Kidney (tissue), 22 donors: ENCODE measurements around the gene CADPS2. TPM values are rescaled to one million over a fixed set of nuclear protein-coding genes. Genes with fewer than 3 reads are reported as not detected.

Experiments used
- DNase-seq, 5 donors: peaks; one replicate each; pipeline ENCODE4 v3.0.0-alpha.2; 2013 to 2020
- FAIRE-seq: peaks from 2 replicates; lab custom pipeline; 2012; peaks lifted over from hg19 to GRCh38; lab: Jason Lieb, UNC
- H3K27ac ChIP-seq, 2 donors: one replicate each; pipeline ENCODE4 v1.7.0; 2013; ENCODE audit warnings: low read depth in 2 of 2, low read length in 2 of 2, inconsistent platforms in 1 of 2
- H3K27me3 ChIP-seq: one replicate; pipeline ENCODE4 v1.7.1; 2013; ENCODE audit warnings: low read length, inconsistent platforms; ENCODE audit not compliant: control insufficient read depth, insufficient read depth
- H3K36me3 ChIP-seq, 3 donors: one replicate each; pipeline versions ENCODE4 v1.7.0 to v1.7.1; 2013; ENCODE audit warnings: low read length in 3 of 3, control low read depth in 1 of 3, inconsistent platforms in 1 of 3; ENCODE audit not compliant: insufficient read depth in 3 of 3, control insufficient read depth in 2 of 3
- H3K4me1 ChIP-seq, 3 donors: one replicate each; pipeline versions ENCODE4 v1.7.0 to v1.7.1; 2013; ENCODE audit warnings: low read length in 3 of 3, inconsistent platforms in 1 of 3, low read depth in 1 of 3; ENCODE audit not compliant: control insufficient read depth in 2 of 3, insufficient read depth in 2 of 3
- H3K4me3 ChIP-seq, 3 donors: one replicate each; pipeline versions ENCODE4 v1.7.0 to v1.8.1; 2013; ENCODE audit warnings: low read length in 3 of 3, control low read depth in 1 of 3, inconsistent platforms in 1 of 3
- H3K9ac ChIP-seq, 3 donors: one replicate each; pipeline versions ENCODE4 v1.7.0 to v1.7.1; 2013; ENCODE audit warnings: low read length in 3 of 3, control low read depth in 1 of 3, inconsistent platforms in 1 of 3
- H3K9me3 ChIP-seq, 3 donors: one replicate each; pipeline versions ENCODE4 v1.7.0 to v1.7.1; 2013; ENCODE audit warnings: low read length in 3 of 3, control low read depth in 1 of 3, inconsistent platforms in 1 of 3; ENCODE audit not compliant: control insufficient read depth in 2 of 3, insufficient read depth in 1 of 3
- intact Hi-C: fragments of 100-400 bp; cut with DNase I; formaldehyde crosslinking; loops from one replicate; pipeline ENCODE4 v1.11.1; 2022
- long read RNA-seq, 10 donors: library from polyadenylated mRNA in 1 of 10; unstranded in 1 of 10; transcript quantifications; one replicate each; pipeline ENCODE4 v2.0.0 and lab custom pipeline, GENCODE V29; 2021 to 2026
- polyA plus RNA-seq: library from polyadenylated mRNA; stranded (reverse); fragments of 350-450 nt; fragmentation: Illumina TruSeq; extraction: RNeasy Lipid Tissue Mini Kit (QIAGEN cat#74804); gene quantifications from one replicate; pipeline ENCODE4 v1.2.3, GENCODE V29; 2014; ENCODE audit warnings: low read depth, low replicate concordance; ENCODE audit not compliant: insufficient read depth
- total RNA-seq: library from RNA; stranded (reverse); fragmentation: NEBNext Ultra II Directional; extraction: Animal tissue kit (Norgen Biotek cat#: 25700); gene quantifications from one replicate; pipeline ENCODE4 v1.2.1, GENCODE V29; 2021
- TF ChIP-seq, protein P1 (sequence below): IDR thresholded peaks from 3 replicates; pipeline ENCODE4 v1.5.1; 2012; ENCODE audit warnings: mild to moderate bottlenecking, moderate library complexity, borderline replicate concordance; ENCODE audit not compliant: insufficient read depth; ENCODE audit errors: extremely low read depth
- donor health status: control.
- donor health status: control.
- donor health status: control.
- donor health status: control.
- donor health status: control.
- donor health status: DM: yes; HTN: yes; CAD: no.
- donor health status: Normal renal cell carcinoma (clear cell type).

CADPS2 gene
- total RNA-seq = 33.0 TPM
- 39.9 TPM for polyA plus RNA-seq
- long read RNA-seq, donor 1 = 0 reads
- long read RNA-seq, donor 2 = 0 reads
- long read RNA-seq, donor 3 = 0 reads
- long read RNA-seq, donor 4 = 0 reads
- long read RNA-seq, donor 5 = 0 reads
- long read RNA-seq, donor 6 = 0 reads
- long read RNA-seq, donor 7, partial matches to known transcripts = 4 of 33 reads
- long read RNA-seq, donor 7, other reads (novel, unspliced or antisense) = 29 of 33 reads
- long read RNA-seq, donor 8 = 0 reads
- long read RNA-seq, donor 9 = 0 reads
- long read RNA-seq, donor 10 = 0 reads

DNA sequence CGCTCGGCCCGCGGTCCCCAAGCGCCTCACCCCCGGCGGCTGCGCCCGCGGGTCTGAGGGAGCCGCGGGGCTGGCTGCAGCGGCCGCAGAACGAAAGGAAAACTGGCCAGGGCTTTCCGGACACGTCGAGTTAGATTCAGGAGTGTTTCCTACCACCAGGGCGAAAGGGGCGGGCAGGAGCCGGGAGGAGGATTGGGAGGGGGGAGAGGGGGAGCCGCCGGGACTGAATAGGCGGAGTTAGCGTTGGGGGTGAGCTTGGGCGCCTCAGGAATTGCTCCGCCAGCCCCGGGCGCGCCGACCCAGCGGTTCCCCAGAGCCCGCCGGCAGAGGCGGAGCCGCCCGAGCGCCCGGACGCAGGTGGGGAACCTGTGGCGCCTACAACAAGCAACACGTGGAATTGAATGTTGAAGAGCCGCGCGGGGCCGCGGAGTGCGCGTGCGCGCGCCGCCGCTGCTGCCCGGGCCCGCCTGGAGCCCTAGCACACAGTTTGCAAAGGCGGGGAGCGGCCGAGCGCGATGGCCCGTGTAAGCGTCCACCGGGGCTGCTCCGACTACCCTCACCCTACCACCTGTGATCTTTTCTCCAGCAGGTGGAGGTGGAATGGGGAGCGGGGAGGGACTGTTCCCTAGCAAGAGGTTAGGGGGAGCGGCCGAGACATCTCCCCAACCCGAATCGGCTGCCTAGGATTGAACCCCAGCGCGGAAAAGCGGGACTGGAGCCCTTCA lies at the start of gene CADPS2:
Gene CADPS2 (minus strand): TSS at position 104 of the 725 bp plus-strand sequence. CDS start 123 bp downstream, outside the sequence.
- Histone ChIP-seq H3K4me1 (peaks cover 0 to 15% (median 8%) of the 10 kb centered on the region in 3 donors), H3K4me3 (peak within 1 kb of the TSS; percentile 80 to 92 (median 83)), H3K9me3 (no peaks in the 10 kb centered on the region), H3K9ac (peak within 1 kb of the TSS; percentile 65 to 83 (median 67)), H3K27ac (peak within 1 kb of the TSS; percentile 85 to 91), H3K27me3 (no peaks in the 10 kb centered on the region), H3K36me3 (no peaks in the 10 kb centered on the region)
- intact Hi-C loops = no loop called here
- DNase-seq = peak; percentile 91 to 95 (median 93)
- no peak for FAIRE-seq
- TF ChIP-seq, protein P1, sequence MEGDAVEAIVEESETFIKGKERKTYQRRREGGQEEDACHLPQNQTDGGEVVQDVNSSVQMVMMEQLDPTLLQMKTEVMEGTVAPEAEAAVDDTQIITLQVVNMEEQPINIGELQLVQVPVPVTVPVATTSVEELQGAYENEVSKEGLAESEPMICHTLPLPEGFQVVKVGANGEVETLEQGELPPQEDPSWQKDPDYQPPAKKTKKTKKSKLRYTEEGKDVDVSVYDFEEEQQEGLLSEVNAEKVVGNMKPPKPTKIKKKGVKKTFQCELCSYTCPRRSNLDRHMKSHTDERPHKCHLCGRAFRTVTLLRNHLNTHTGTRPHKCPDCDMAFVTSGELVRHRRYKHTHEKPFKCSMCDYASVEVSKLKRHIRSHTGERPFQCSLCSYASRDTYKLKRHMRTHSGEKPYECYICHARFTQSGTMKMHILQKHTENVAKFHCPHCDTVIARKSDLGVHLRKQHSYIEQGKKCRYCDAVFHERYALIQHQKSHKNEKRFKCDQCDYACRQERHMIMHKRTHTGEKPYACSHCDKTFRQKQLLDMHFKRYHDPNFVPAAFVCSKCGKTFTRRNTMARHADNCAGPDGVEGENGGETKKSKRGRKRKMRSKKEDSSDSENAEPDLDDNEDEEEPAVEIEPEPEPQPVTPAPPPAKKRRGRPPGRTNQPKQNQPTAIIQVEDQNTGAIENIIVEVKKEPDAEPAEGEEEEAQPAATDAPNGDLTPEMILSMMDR = peak; percentile 41

DNA sequence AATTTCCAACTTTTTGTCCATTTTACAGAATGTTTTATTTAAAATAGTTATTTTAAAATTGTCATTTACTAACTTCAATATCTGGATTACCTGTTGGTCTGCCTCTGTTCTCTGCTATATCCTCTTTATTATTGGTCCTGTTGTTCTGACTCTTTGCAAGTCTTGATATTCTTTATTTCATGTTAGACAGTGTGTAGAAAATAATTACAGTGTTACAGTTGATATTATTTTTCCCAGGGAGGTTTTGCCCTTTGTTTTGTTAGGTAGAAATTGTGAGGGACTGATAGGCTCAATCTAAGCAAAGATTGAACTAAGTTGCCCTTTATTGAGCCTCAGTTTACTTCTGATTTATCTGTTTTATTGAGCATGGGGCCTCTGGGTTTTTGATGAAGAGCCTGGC lies 49.4 kb upstream of the CADPS2 start:
- no peak overlapping the region for H3K27ac ChIP-seq
- H3K36me3 ChIP-seq = no peaks in the 10 kb centered on the region
- TF ChIP-seq, protein P1 = no peak
- H3K9ac ChIP-seq = no peak overlapping the region
- no peaks in the 10 kb centered on the region for H3K9me3 ChIP-seq
- no peak for DNase-seq
- intact Hi-C loops = no loop called here
- FAIRE-seq = no peak
- no peaks in the 10 kb centered on the region for H3K4me1 ChIP-seq
- H3K27me3 ChIP-seq = no peaks in the 10 kb centered on the region
- no peak overlapping the region for H3K4me3 ChIP-seq

DNA sequence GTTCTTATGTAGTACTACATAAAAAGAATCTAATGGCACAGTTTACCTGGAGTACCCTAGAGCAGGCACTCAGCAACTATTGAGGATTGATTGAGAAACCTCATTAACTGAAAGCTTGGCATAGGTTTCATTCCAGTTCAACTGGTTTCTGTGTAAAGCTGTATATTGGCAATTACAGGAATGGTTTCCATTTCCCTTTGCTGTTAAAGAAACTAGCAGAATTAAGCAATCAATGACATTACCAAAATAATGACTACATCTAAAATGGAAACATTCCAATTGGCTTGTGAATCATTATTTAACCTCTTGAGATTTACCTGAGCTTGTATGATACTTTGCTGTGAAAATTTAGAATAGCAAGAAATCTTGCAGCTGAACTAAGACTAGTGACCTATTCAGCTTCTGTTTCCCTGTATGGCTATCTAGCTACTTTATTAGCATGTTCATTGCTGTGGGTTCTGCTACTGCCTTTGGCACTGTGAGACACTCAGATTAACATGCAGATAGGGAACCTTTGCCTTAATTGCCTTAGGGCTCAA lies 33.5 kb upstream of the CADPS2 start:
- intact Hi-C loops = no loop called here
- no peaks in the 10 kb centered on the region for H3K27me3 ChIP-seq
- H3K4me1 ChIP-seq = no peaks in the 10 kb centered on the region
- DNase-seq (peak in 2 of 5 donors; percentile 7 to 36), FAIRE-seq (no peak)
- no peaks in the 10 kb centered on the region for H3K9me3 ChIP-seq
- TF ChIP-seq, protein P1 = no peak
- H3K9ac ChIP-seq = no peak overlapping the region
- H3K27ac ChIP-seq = no peak overlapping the region
- no peaks in the 10 kb centered on the region for H3K36me3 ChIP-seq
- no peak overlapping the region for H3K4me3 ChIP-seq
